Panc1 (cell line): ENCODE measurements around the gene THRB.

Experiments used
- POLR2AphosphoS5 ChIP-seq: IDR thresholded peaks from 2 replicates; pipeline ENCODE4 v1.6.1; 2012; ENCODE audit warnings: mild to moderate bottlenecking, low read depth, low read length, moderate library complexity
- TF ChIP-seq, protein P1 (sequence below): fragments of 450-650 bp; IDR thresholded peaks from 2 replicates; pipeline ENCODE4 v1.5.1; 2017; ENCODE audit warnings: mild to moderate bottlenecking

DNA sequence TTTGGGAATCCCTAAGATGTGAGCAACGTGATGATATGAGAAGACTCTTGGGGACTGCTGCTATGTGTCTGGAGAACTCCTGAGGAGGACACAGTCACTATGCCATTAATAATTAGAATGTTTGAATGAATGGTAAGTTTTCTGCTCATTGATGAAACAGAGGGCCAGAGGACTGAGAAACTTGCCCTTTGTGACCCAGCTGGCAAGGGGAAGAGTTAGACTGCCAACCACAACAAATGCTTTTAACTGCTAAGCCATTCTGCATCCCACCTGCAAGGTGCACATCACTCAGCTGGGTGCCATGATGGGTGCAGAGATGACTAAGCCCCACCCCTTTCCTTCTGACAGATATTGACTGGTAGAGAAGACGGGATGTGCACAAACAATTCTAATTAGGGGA is 249.6 kb downstream of the THRB start:
- TF ChIP-seq, protein P1, sequence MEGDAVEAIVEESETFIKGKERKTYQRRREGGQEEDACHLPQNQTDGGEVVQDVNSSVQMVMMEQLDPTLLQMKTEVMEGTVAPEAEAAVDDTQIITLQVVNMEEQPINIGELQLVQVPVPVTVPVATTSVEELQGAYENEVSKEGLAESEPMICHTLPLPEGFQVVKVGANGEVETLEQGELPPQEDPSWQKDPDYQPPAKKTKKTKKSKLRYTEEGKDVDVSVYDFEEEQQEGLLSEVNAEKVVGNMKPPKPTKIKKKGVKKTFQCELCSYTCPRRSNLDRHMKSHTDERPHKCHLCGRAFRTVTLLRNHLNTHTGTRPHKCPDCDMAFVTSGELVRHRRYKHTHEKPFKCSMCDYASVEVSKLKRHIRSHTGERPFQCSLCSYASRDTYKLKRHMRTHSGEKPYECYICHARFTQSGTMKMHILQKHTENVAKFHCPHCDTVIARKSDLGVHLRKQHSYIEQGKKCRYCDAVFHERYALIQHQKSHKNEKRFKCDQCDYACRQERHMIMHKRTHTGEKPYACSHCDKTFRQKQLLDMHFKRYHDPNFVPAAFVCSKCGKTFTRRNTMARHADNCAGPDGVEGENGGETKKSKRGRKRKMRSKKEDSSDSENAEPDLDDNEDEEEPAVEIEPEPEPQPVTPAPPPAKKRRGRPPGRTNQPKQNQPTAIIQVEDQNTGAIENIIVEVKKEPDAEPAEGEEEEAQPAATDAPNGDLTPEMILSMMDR: no peak
- TF ChIP-seq POLR2AphosphoS5: no peak
